Epithelial cell of proximal tubule (primary cell): Measurements from ENCODE around the gene KRT8. TPM values are rescaled to one million over a fixed set of nuclear protein-coding genes. Genes with fewer than 3 reads are reported as not detected.
"Not testable (repeated sequence)": the region's sequence is repeated elsewhere in the genome, so short reads cannot be mapped to it uniquely, and the experiment has no call there.

Experiments
- DNase-seq: peaks from one replicate; pipeline ENCODE4 v3.0.0-alpha.2; 2011; ENCODE audit warnings: low read depth
- H3K4me3 ChIP-seq: 2 replicates; pipeline ENCODE4 v1.5.1; 2011; ENCODE audit warnings: low read depth, mild to moderate bottlenecking, low read length
- CTCF ChIP-seq: conservative IDR thresholded peaks from 2 replicates; pipeline ENCODE4 v1.5.1; 2012; ENCODE audit warnings: low read depth, mild to moderate bottlenecking, low read length
- total RNA-seq: library from RNA; depleted of rRNA; stranded (reverse); fragments of >200 nt; gene quantifications from 2 replicates; pipeline ENCODE4 v1.2.3, GENCODE V29; 2015

KRT8 gene
- total RNA-seq, 1 donor from 2014 or later: 1,207 TPM

GRCh38 chr12:52856787-52857186 is 48.1 kb downstream of the KRT8 start:
- DNase-seq: no peak
- no peak for TF ChIP-seq CTCF
- no peak overlapping the region for H3K4me3 ChIP-seq

GRCh38 chr12:52856077-52856476 is 48.8 kb downstream of the KRT8 start:
- DNase-seq: not testable (repeated sequence)

GRCh38 chr12:52851787-52852186 is 53.1 kb downstream of the KRT8 start:
- no peak for DNase-seq
- no peak for TF ChIP-seq CTCF
- no peak overlapping the region for H3K4me3 ChIP-seq

More at GRCh38 chr12:52856077-52856476, 48.8 kb downstream of the KRT8 start:
- H3K4me3 ChIP-seq: not testable (repeated sequence)

- TF ChIP-seq CTCF: no peak
- DNase-seq: no peak
- H3K4me3 ChIP-seq: no peak overlapping the region
These were observed 54.2 kb downstream of the KRT8 start for GRCh38 chr12:52850681-52851080.

GRCh38 chr12:52849511-52849910 is 55.4 kb downstream of the KRT8 start:
- DNase-seq: no peak
- no peak overlapping the region for H3K4me3 ChIP-seq
- no peak for TF ChIP-seq CTCF

- no peak for TF ChIP-seq CTCF
- DNase-seq: no peak
- H3K4me3 ChIP-seq: no peak within 1 kb of the TSS
These were observed 56.1 kb downstream of the KRT8 start, which contains the start of gene KRT78 for GRCh38 chr12:52848661-52849255. Gene KRT78 (minus strand): TSS chr12:52848994. CDS start chr12:52848930, 64 bp downstream.

- DNase-seq: no peak
- no peak for TF ChIP-seq CTCF
- no peak overlapping the region for H3K4me3 ChIP-seq
These were observed 57.4 kb downstream of the KRT8 start for GRCh38 chr12:52847335-52848102.

Other genes with a start within 250 kb of the KRT8 start
- gene KRT1, start 224.7 kb downstream of the KRT8 start, total RNA-seq: not detected in 2 replicates
- gene KRT77, start 201.6 kb downstream of the KRT8 start, total RNA-seq: not detected in 2 replicates
- gene KRT76, start 127.7 kb downstream of the KRT8 start, total RNA-seq: not detected in 2 replicates
- 0.06 TPM in 1 of 2 replicates, not detected in the other for gene KRT3, start 109.0 kb downstream of the KRT8 start, total RNA-seq
- not detected in 2 replicates for gene KRT4, start 91.0 kb downstream of the KRT8 start, total RNA-seq
- gene KRT79, start 70.8 kb downstream of the KRT8 start, total RNA-seq: 0.07 TPM in 1 of 2 replicates, not detected in the other
- not detected in 2 replicates for gene KRT78, start 56.1 kb downstream of the KRT8 start, total RNA-seq
- 1,855 and 2,668 TPM in 2 replicates for gene KRT18, start 44.0 kb upstream of the KRT8 start, total RNA-seq
- 371 and 447 TPM in 2 replicates for gene EIF4B, start 101.4 kb upstream of the KRT8 start, total RNA-seq
- gene TNS2, start 145.0 kb upstream of the KRT8 start, total RNA-seq: 6.7 and 10.8 TPM in 2 replicates
- 24.5 and 26.1 TPM in 2 replicates for gene SPRYD3, start 174.3 kb upstream of the KRT8 start, total RNA-seq
- gene IGFBP6, start 192.6 kb upstream of the KRT8 start, total RNA-seq: 71.6 and 102 TPM in 2 replicates
- not detected in 2 replicates for gene SOAT2, start 198.4 kb upstream of the KRT8 start, total RNA-seq